Measurements from ENCODE around the gene MATK.

Gene MATK

DNA sequence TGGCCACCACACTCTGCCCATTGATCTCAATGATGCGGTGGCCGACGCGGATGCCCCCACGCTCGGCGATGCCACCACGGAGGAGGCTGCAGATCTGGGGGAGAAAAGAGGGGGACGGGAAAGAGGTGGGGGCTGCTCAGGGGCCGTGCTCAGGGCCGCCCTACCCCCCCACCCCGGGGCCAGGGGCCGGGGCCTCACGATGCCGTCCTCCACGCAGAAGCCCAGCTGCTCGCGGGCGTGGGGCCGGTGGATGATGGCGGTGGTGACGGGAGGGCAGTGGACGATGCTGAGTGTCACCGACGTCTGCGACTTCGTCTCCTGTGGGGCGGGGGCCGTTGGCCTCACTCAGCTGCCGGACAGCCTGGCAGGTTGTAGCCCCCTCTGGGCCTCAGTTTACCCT, 34.9 kb downstream of the MATK start:
- no peak for DNase-seq (ENCODE audit: low read depth, low spot score)

DNA sequence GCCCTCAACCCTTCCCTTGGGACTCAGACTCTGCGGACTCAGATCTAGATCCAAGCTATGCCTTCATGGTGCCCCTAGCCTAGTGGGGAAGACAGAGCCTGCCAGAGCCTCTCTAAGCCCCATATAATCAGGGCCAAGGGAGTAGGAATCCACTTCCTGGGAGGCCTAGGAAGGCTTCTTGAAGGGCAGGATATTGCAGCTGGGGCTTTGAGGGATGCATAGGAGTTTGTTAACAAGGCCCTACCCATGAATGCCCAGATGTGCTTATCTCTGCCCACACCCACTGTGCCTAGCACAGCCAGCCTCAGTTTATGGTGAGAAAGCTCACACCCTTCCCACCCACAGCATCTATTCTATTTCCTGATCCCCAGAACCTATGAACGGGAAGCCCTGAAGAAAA, 36.0 kb downstream of the MATK start:
- no peak for DNase-seq (ENCODE audit: low read depth, low spot score)

DNA sequence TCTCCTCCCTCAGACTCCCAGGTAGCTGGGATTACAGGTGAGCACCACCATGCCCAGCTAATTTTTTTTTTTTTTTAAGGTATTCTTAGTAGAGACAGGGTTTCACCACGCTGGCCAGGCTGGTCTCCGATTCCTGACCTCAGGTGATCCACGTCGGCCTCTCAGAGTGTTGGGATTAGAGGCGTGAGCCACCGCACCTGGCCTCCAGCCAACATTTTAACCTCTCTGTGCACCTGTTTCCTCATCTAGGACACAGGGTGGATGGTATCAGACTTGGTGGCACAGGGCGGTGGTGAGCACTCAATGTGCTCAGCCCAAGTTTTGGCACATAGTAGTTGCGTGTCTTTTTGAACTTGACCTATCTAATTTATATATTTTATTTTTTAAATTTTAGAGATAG, 37.2 kb downstream of the MATK start:
- no peak for DNase-seq (ENCODE audit: low read depth, low spot score)

DNA sequence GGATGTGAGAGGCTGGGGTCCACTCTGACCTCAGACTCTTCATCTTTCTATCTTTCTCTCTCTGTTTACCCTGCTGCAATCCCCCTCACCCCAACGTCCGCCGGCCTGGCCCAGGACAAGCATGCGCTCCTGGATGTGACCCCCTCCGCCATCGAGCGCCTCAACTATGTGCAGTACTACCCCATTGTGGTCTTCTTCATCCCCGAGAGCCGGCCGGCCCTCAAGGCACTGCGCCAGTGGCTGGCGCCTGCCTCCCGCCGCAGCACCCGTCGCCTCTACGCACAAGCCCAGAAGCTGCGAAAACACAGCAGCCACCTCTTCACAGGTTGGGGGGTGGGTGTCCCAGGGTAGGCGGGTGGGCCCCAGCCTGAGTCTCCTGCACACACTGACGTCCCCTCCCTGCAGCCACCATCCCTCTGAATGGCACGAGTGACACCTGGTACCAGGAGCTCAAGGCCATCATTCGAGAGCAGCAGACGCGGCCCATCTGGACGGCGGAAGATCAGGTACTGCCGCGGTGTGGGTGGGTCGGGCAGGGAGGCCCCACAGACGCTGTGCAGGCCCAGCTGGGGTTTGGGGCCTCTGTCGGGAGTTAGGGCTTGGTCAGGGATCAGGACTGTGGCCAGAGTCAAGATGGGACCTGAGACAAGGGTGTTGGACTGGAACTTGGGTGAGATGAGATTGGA, 39.7 kb downstream of the MATK start:
- no peak for DNase-seq (ENCODE audit: low read depth, low spot score)

DNA sequence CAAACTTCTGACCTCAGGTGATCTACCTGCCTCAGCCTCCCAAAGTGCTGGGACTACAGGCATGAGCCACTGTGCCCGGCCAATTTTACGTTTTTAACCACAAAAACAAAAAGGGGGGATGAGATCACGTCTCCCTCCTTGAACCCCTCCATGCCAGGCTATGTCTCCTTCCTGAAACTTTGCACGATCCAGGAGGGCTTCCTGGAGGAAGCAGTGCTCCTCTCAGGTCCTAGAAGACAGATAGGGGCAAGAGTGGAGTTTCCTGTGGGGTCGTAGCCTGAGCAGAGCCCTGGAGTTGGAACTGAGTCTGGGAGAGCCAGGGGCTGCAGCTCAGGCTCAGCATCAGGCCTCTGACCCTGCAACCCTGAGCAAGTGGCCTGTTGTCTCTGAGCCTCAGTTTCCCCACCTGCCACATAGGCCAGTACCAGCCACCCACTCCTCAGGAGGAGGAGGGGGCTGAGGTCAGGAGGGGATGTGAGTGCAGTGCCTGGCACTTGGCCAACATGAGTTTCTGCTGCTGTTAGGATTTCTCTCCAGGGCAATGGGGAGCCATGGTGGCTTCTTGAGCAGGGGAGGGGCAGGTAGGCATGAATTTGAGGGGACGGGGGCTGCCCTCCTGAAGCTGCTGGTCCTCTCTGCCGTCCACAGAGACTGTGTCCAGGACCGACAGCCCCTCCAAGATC, 40.7 kb downstream of the MATK start:
- DNase-seq (ENCODE audit: low read depth, low spot score) = no peak

- no peak for DNase-seq (ENCODE audit: low read depth, low spot score)
These were observed 42.7 kb downstream of the MATK start for GRCh38 chr19:3743486-3743885.

- DNase-seq (ENCODE audit: low read depth, low spot score) = no peak
These were observed 45.8 kb downstream of the MATK start for GRCh38 chr19:3740431-3740830.

DNA sequence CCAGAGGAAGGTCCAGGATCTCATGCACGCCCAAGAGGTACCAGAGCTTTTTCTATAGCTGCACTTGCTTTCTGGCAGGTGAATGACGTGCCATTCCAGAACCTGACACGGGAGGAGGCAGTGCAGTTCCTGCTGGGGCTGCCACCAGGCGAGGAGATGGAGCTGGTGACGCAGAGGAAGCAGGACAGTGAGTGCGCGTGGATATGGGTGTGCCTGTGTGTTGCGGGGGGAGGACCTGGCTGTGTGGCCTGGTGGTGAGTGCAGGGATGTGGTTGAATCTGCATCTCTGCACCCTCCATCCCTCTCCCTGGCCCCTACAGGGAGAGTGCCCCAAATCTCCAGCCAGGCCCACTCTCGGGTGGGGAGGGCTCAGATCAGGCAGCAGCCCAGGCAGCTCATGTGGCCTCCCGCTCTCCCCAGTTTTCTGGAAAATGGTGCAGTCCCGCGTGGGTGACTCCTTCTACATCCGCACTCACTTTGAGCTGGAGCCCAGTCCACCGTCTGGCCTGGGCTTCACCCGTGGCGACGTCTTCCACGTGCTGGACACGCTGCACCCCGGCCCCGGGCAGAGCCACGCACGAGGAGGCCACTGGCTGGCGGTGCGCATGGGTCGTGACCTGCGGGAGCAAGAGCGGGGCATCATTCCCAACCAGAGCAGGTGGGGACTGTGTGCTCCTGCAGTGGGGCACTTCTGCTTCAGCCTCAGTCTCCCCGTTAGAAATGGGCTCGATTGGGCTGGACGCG, 47.5 kb downstream of the MATK start:
- no peak for DNase-seq (ENCODE audit: low read depth, low spot score)

GRCh38 chr19:3737487-3738205, 48.5 kb downstream of the MATK start:
- no peak for DNase-seq (ENCODE audit: low read depth, low spot score)

DNA sequence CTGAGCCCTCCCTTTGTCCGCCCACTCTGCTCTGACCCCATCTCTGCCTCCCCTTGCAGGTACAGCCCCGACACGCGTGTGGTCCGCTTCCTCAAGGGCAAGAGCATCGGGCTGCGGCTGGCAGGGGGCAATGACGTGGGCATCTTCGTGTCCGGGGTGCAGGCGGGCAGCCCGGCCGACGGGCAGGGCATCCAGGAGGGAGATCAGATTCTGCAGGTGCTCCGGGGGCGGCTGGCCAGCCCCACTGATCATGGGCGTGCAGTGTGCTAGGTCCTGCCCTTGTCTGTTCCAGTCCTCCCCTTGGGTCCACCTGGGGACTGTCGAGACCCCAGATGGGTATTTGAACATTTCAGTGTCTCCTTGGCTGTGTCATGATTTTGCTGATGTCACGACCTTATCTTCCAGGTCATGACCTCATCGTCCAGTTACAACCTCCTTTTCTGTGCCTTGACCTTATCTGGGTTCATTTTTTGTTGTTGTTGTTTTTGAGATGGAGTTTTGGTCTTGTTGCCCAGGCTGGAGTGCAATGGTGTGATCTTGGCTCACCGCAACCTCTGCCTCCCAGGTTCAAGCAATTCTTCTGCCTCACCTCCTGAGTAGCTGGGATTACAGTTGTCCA, 50.0 kb downstream of the MATK start:
- DNase-seq (ENCODE audit: low read depth, low spot score) = no peak

DNA sequence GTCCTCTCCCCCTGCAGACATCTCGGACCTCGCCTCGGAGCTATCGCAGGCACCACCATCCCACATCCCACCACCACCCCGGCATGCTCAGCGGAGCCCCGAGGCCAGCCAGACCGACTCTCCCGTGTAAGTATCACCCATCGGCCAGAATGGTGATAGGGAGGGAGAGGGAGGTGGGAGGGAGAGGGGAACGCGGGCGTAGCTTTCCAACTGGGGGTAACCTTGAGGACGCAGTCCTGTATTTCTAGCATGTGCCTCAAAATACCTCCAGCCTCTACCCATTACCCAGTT, 51.9 kb downstream of the MATK start:
- DNase-seq (ENCODE audit: low read depth, low spot score) = no peak

DNA sequence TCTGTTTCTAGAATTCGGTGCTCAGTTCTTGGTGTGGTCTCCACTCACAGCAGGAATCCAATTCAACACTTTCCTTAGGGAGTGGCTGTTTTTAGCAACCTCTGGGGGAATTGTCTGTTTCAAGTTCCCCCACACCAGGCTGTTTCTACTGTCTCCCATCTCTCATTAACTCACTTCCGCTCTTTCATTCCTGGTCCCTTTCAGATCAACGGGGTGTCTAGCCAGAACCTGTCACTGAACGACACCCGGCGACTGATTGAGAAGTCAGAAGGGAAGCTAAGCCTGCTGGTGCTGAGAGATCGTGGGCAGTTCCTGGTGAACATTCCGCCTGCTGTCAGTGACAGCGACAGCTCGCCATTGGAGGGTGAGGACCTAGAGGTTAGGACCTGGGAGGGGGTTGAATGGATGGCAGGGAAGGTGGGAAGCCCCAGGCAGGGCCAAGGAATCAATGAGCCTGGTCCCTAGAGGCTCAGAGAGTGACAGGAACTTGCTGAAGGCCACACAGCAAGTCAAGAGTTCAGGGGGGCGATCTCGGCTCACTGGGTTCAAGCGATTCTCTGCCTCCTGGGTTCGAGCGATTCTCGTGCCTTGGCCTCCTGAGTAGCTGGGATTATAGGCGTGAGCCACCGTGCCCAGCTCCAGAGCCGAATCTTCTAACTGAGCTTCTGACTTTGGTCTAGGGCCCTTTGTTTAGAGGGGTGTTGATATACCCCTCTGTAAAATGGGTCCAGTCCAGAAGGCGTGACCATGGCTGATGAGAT, 52.5 kb downstream of the MATK start:
- DNase-seq (ENCODE audit: low read depth, low spot score) = no peak

DNA sequence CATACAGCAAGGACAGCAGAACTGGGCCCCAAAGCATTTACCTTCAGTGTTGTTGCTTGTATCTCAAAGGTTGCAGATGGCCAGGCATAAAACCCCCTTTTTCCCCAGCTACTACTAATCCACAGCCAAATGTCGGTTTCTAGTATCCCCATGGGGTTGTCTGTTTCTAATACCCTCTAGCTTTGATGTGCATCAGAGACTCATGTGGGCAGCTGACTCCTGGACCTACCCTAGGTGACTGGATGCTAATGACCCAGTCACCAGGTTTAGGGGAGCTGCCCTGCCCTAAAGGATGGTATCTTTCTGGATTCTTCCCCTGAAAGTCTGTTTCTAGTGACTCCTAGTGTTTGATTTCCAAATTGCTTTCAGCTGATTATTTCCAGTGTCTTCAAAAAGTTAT, 54.1 kb downstream of the MATK start:
- no peak for DNase-seq (ENCODE audit: low read depth, low spot score)

GRCh38 chr19:3730457-3730958, 55.7 kb downstream of the MATK start:
- no peak for DNase-seq (ENCODE audit: low read depth, low spot score)
